ENCODE results near the gene SMDT1. TPM values are rescaled to one million over a fixed set of nuclear protein-coding genes. Genes with fewer than 3 reads are reported as not detected.
A peak's percentile ranks its signal among the peaks of the same experiment; 100 is the strongest.
"Not testable (repeated sequence)": the region's sequence is repeated elsewhere in the genome, so short reads cannot be mapped to it uniquely, and the experiment has no call there.

SMDT1 gene
- total RNA-seq, 1 donor from 2014 or later: 71.7 TPM

DNA sequence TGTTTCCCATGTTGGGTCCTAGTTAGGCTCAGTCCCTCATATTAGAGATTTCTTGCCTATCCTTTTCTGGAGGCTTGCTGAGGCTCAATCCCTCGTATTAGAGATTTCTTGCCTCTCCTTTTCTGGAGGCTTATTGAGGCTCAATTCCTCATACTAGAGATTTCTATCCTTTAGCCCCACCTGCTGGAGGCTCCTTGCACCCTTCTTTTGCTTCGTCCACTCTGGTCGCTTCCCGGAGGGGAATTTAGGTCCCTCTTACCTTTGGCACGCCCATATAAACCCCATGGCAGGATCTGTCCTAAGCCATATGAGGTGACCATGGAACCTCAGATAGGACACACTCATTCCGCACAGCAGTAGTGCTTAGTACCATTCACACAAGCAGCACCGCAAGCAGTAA is 35.2 kb downstream of the SMDT1 start:
- peaks cover 7% of the 10 kb centered on the region for H3K4me1 Mint-ChIP-seq (ENCODE audit: low read depth)
- H3K4me3 Mint-ChIP-seq (ENCODE audit: low read depth): no peak overlapping the region
- peaks cover 12% of the 10 kb centered on the region for H3K9me3 Mint-ChIP-seq (ENCODE audit: low read depth)
- peaks cover 6% of the 10 kb centered on the region for H3K36me3 Mint-ChIP-seq (ENCODE audit: insufficient read depth)
- TF ChIP-seq, protein P1, sequence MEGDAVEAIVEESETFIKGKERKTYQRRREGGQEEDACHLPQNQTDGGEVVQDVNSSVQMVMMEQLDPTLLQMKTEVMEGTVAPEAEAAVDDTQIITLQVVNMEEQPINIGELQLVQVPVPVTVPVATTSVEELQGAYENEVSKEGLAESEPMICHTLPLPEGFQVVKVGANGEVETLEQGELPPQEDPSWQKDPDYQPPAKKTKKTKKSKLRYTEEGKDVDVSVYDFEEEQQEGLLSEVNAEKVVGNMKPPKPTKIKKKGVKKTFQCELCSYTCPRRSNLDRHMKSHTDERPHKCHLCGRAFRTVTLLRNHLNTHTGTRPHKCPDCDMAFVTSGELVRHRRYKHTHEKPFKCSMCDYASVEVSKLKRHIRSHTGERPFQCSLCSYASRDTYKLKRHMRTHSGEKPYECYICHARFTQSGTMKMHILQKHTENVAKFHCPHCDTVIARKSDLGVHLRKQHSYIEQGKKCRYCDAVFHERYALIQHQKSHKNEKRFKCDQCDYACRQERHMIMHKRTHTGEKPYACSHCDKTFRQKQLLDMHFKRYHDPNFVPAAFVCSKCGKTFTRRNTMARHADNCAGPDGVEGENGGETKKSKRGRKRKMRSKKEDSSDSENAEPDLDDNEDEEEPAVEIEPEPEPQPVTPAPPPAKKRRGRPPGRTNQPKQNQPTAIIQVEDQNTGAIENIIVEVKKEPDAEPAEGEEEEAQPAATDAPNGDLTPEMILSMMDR (IDR thresholded peaks at IDR 0.05; ENCODE audit: unreplicated experiment): peak; percentile 35
- no peak for DNase-seq (ENCODE audit: low spot score, unreplicated experiment)
- H3K27me3 Mint-ChIP-seq: peaks cover 5% of the 10 kb centered on the region
- no peak overlapping the region for H3K27ac Mint-ChIP-seq

DNA sequence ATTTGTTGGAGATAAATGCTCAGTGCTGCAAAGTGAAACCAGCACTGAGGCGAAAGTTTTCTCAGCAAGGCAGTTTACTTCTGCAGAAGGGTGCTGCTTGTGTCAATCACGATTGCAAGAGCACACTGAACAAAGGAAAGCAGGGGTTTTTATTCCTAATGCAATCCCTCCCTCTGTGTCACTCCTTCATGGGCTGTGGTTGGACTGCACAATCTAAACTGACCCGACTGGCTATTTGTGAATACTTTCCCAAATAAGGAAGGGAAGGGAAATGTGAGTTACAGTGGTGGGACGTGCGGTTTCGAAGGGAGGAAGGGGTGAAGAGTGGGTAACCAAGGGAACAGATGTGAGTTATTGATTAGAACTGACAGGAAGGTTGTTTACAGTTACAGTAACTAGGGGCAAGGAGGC is 35.9 kb downstream of the SMDT1 start:
- H3K4me1 Mint-ChIP-seq (ENCODE audit: low read depth); H3K36me3 Mint-ChIP-seq (ENCODE audit: insufficient read depth); DNase-seq (ENCODE audit: low spot score, unreplicated experiment); H3K4me3 Mint-ChIP-seq (ENCODE audit: low read depth); H3K27ac Mint-ChIP-seq; H3K27me3 Mint-ChIP-seq: not testable (repeated sequence)
- H3K9me3 Mint-ChIP-seq (ENCODE audit: low read depth): peaks cover 12% of the 10 kb centered on the region

DNA sequence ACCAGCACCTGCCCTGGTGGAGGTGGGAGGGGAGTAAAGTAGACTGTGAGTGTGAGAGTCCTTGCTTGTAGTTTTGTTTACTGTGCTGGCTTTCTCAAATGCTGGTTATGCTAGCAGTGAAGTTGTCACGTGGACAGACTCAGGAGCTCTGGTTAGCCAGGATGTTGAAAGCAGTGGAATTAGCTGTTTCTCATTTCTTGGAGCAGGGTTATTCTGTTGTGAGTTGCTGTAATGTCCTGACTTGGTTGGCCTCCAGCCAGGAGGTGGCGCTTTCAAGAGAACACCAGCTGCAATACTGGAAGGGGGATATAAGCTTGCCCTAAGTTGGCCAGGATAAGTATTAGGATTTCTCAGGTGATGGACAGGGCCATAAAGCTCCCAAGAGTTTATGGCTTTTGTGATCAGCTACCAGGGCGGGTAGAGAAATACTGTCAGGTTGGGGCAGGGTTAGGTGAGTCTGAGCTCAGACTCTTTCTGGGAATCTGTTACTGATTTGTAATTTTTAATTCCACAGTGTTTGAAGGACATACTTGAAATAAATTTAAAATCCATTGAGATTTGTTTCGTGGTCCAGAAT is 37.4 kb downstream of the SMDT1 start:
- Mint-ChIP-seq H3K4me1 (ENCODE audit: low read depth) (peaks cover 5% of the 10 kb centered on the region), H3K9me3 (ENCODE audit: low read depth) (peaks cover 12% of the 10 kb centered on the region), H3K4me3 (ENCODE audit: low read depth) (no peak overlapping the region), H3K36me3 (ENCODE audit: insufficient read depth) (peaks cover 6% of the 10 kb centered on the region), H3K27me3 (peaks cover 8% of the 10 kb centered on the region), H3K27ac (peak overlapping the region; percentile 53)
- DNase-seq (ENCODE audit: low spot score, unreplicated experiment): no peak
- TF ChIP-seq, protein P1 (IDR thresholded peaks at IDR 0.05; ENCODE audit: unreplicated experiment): no peak

DNA sequence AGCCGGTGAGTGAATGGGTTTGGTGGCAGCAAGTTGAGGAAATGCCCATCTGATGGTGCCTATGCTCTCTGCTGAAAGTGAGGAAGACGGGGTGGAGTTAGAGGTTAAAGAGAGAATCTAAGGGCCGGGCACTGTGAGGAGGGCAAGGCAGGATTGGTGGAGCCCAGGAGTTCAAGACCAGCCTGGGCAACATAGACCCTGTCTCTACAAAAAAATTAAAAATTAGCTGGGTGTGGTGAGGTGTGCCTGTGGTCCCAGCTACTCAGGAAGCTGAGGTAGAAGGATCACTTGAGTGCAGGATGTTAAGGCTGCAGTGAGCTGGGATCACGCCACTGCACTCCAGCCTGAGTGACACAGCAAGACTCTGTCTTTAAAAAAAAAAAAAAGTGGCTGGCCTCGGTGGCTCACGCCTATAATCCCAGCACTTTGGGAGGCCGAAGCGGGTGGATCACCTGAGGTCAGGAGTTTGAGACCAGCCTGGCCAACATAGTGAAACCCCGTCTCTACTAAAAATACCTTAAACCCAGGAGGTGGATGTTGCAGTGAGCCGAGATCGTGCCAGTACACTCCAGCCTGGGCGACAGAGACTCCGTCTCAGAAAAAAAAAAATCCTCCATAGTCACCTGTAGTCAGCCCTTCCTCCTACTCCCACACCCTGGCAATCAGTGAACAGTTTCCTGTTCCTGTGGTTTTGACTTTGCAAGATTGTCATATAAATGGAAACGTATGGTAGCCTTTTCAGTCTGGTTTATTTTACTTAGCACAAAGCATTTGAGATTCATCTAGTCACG is 40.9 kb downstream of the SMDT1 start:
- not testable (repeated sequence) for H3K27ac Mint-ChIP-seq; H3K36me3 Mint-ChIP-seq (ENCODE audit: insufficient read depth); H3K27me3 Mint-ChIP-seq; DNase-seq (ENCODE audit: low spot score, unreplicated experiment); H3K4me3 Mint-ChIP-seq (ENCODE audit: low read depth); H3K4me1 Mint-ChIP-seq (ENCODE audit: low read depth); H3K9me3 Mint-ChIP-seq (ENCODE audit: low read depth)

DNA sequence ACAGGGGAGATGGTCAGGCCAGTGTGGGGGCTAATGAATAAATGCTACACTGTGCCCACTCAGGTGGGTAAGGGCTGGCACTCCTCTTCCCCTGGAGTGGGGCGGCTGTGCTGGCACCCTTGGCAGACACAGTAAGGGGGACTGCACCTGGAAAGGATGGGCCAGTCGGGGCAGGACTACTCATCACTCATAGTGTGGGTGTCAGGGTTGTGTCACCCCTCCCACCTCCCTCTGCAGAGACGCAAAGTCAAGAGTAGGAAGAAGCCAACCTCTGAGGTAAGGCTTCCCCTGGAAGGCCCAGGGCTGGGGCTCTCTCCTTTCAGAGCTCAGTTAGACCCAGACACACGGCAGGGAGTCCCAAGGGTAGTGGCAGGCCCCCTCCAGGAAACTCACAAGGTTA is 44.0 kb downstream of the SMDT1 start:
- DNase-seq (ENCODE audit: low spot score, unreplicated experiment); H3K4me3 Mint-ChIP-seq (ENCODE audit: low read depth); H3K36me3 Mint-ChIP-seq (ENCODE audit: insufficient read depth); H3K9me3 Mint-ChIP-seq (ENCODE audit: low read depth); H3K4me1 Mint-ChIP-seq (ENCODE audit: low read depth); H3K27ac Mint-ChIP-seq; H3K27me3 Mint-ChIP-seq: not testable (repeated sequence)

DNA sequence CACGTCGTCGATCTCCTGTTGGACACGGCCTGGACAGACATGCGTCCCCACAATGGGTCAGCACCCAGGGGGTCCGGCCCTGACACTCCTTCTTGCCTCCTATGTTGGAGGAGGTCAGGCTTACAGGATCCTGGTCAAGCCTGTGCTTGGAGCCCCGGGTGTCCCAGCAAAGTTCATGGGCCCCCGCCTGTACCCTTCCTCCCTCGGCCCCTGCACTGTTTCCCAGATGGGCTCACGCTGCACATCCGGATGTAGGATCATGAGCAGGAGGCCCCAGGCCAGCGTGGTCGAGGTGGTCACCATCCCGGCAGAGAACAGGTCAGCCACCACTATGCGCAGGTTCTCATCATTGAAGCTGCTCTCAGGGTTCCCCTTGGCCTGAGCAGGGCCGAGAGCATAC is 48.1 kb downstream of the SMDT1 start:
- Mint-ChIP-seq H3K36me3 (ENCODE audit: insufficient read depth) (peaks cover 2% of the 10 kb centered on the region), H3K4me1 (ENCODE audit: low read depth) (peaks cover 3% of the 10 kb centered on the region), H3K27ac (no peak overlapping the region), H3K4me3 (ENCODE audit: low read depth) (no peak overlapping the region), H3K9me3 (ENCODE audit: low read depth) (no peaks in the 10 kb centered on the region), H3K27me3 (no peaks in the 10 kb centered on the region)
- no peak for DNase-seq (ENCODE audit: low spot score, unreplicated experiment)
- TF ChIP-seq, protein P1 (IDR thresholded peaks at IDR 0.05; ENCODE audit: unreplicated experiment): no peak

DNA sequence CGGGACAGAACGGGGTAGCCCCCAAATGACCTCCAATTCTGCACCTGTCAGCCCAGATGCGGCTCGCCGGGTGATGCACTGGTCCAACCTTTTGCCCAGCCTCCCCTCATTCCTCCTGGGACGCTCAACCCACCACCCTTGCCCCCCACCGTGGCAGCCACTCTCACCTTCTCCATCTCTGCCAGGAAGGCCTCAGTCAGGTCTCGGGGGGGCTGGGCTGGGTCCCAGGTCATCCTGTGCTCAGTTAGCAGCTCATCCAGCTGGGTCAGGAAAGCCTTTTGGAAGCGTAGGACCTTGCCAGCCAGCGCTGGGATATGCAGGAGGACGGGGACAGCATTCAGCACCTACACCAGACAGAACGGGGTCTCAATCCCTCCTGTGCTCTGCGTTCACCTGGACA is 48.5 kb downstream of the SMDT1 start:
- not testable (repeated sequence) for H3K9me3 Mint-ChIP-seq (ENCODE audit: low read depth); H3K4me3 Mint-ChIP-seq (ENCODE audit: low read depth); H3K36me3 Mint-ChIP-seq (ENCODE audit: insufficient read depth); H3K27ac Mint-ChIP-seq; DNase-seq (ENCODE audit: low spot score, unreplicated experiment); H3K27me3 Mint-ChIP-seq; H3K4me1 Mint-ChIP-seq (ENCODE audit: low read depth)

DNA sequence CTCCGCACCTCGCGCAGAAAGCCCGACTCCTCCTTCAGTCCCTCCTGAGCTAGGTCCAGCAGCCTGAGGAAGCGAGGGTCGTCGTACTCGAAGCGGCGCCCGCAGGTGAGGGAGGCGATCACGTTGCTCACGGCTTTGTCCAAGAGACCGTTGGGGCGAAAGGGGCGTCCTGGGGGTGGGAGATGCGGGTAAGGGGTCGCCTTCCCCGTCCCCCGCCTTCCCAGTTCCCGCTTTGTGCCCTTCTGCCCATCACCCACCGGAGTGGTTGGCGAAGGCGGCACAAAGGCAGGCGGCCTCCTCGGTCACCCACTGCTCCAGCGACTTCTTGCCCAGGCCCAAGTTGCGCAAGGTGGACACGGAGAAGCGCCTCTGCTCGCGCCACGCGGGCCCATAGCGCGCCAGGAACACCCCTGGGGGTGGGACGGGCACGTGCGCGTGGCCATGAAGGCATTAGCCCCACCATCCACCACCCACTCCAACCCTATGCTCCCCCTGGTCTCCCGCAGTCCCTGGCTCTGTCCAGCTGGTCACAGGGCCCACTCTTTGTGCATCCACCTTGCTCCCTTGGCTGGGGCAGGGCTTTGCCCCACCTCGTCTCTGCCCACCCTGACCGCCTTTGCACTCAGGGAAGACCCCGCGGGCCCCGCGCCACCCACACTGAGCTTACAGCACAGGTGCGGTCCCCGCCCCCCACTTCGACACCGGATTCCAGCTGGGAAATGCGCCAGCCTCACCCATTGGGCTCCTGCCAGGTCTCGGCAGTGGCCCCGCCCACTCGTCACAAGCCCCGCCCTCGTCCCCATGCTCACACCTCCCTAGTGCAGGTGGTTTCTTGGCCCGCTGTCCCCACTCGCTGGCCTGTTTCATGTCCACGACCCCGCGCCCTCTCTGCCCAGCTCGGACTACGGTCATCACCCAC is 49.5 kb downstream of the SMDT1 start:
- DNase-seq (ENCODE audit: low spot score, unreplicated experiment); H3K9me3 Mint-ChIP-seq (ENCODE audit: low read depth); H3K4me3 Mint-ChIP-seq (ENCODE audit: low read depth); H3K27me3 Mint-ChIP-seq; H3K27ac Mint-ChIP-seq; H3K4me1 Mint-ChIP-seq (ENCODE audit: low read depth); H3K36me3 Mint-ChIP-seq (ENCODE audit: insufficient read depth): not testable (repeated sequence)

DNA sequence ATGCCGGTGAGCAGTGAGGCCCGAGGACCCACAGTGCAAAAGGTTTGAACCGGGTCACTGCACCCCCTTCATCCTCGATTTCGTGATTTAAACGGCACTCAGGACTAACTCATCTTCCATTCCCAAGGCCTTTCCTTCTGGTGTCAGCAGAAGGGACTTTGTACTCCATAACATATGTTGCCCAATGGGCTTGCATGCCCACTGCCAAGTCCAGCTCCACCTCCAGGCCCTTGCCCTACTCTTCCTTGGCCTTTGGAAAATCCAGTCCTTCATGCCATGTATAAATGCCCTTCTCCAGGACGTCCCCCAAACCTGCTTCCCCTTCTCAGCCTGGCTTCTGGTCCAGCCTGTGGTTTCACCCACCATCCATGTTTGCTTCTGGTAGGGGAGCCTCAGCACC is 50.7 kb downstream of the SMDT1 start:
- not testable (repeated sequence) for H3K4me1 Mint-ChIP-seq (ENCODE audit: low read depth); H3K36me3 Mint-ChIP-seq (ENCODE audit: insufficient read depth); H3K4me3 Mint-ChIP-seq (ENCODE audit: low read depth); H3K27ac Mint-ChIP-seq; DNase-seq (ENCODE audit: low spot score, unreplicated experiment); H3K9me3 Mint-ChIP-seq (ENCODE audit: low read depth); H3K27me3 Mint-ChIP-seq

Measured in progenitor cell of endocrine pancreas (in vitro differentiated cells).